HepG2 (cell line): ENCODE results near the gene GORASP2. TPM values are rescaled to one million over a fixed set of nuclear protein-coding genes. Genes with fewer than 3 reads are reported as not detected.

Experiments used
- ATAC-seq: fragments of 200-7000 bp; cut with Tn5 transposase; 3 replicates; pipeline ENCODE4 v1.9.1; 2020; ENCODE audit warnings: mild to moderate bottlenecking, moderate library complexity
- BruUV-seq: library from RNA; stranded (reverse); fragments of 400-500 nt; replicated peaks from 2 replicates; lab custom pipeline; 2021; lab: Mats Ljungman, UMichigan
- CTCF ChIA-PET: fragments of 300-600 bp; formaldehyde crosslinking; extraction: SDS; loops from one replicate; lab custom pipeline; 2021; ENCODE audit warnings: low total read pairs, inconsistent platforms, low intra/inter-chr PET ratio; lab: Yijun Ruan, JAX
- POLR2A ChIA-PET: fragments of 350-600 bp; sonication (Branson Sonifier 250); formaldehyde crosslinking; loops from one replicate; lab custom pipeline; 2020; ENCODE audit warnings: antibody characterized with exemption, inconsistent platforms; lab: Yijun Ruan, JAX
- DNase-seq: peaks from one replicate; pipeline ENCODE4 v3.0.0-alpha.2; 2015; ENCODE audit warnings: low spot score
- FAIRE-seq: peaks from 3 replicates; lab custom pipeline; 2011; peaks lifted over from hg19 to GRCh38; lab: Jason Lieb, UNC
- H2AFZ ChIP-seq: one replicate; pipeline ENCODE4 v1.6.1; 2011; ENCODE audit warnings: low read length, inconsistent platforms
- H3K27ac ChIP-seq: fragments of 300-600 bp; 3 replicates; pipeline ENCODE4 v1.8.0; 2011; ENCODE audit warnings: mixed run types, mild to moderate bottlenecking, mixed read lengths, low read length, inconsistent platforms; ENCODE audit not compliant: insufficient read depth; ENCODE audit errors: extremely low read length
- H3K27me3 ChIP-seq, 2 experiments: fragments of 200-600 bp in 1 of 2; 2 replicates in 1 of 2; 3 replicates in 1 of 2; pipeline versions ENCODE4 v1.6.0 to v1.8.0; 2011; ENCODE audit warnings: low read length in 2 of 2, mild to moderate bottlenecking in 2 of 2, moderate library complexity in 2 of 2, inconsistent platforms in 1 of 2; ENCODE audit not compliant: insufficient read depth in 2 of 2, control insufficient read depth in 1 of 2
- H3K36me3 ChIP-seq, 2 experiments: fragments of 200-600 bp in 1 of 2; replicated peaks in 1 of 2; 2 replicates in 1 of 2; 3 replicates in 1 of 2; pipeline versions ENCODE4 v1.5.1 to v1.8.0; 2011; ENCODE audit warnings: low read length in 2 of 2, inconsistent platforms in 1 of 2; ENCODE audit not compliant: insufficient read depth in 2 of 2, control insufficient read depth in 1 of 2
- H3K4me1 ChIP-seq: 2 replicates; pipeline ENCODE4 v1.5.1; 2012; ENCODE audit warnings: low read length, inconsistent platforms; ENCODE audit not compliant: insufficient read depth
- H3K4me2 ChIP-seq: 2 replicates; pipeline ENCODE4 v1.6.0; 2011; ENCODE audit warnings: low read depth, low read length, inconsistent platforms
- H3K4me3 ChIP-seq, 3 experiments: fragments of 200-600 bp in 1 of 3; sonication (generic), shearing (Covaris generic) in 1 of 3; replicated peaks in 1 of 3; 2 replicates each; pipeline ENCODE4 v1.5.1; 2011 to 2016; ENCODE audit warnings: low read length in 3 of 3, inconsistent platforms in 2 of 3, low read depth in 2 of 3, mild to moderate bottlenecking in 2 of 3, control low read depth in 1 of 3, mixed read lengths in 1 of 3; ENCODE audit not compliant: insufficient read depth in 1 of 3
- H3K79me2 ChIP-seq: one replicate; pipeline ENCODE4 v1.6.1; 2011; ENCODE audit warnings: low read length, inconsistent platforms; ENCODE audit not compliant: insufficient read depth
- H3K9ac ChIP-seq: 2 replicates; pipeline ENCODE4 v1.6.0; 2011; ENCODE audit warnings: mild to moderate bottlenecking, low read depth, low read length, inconsistent platforms; ENCODE audit not compliant: insufficient read depth
- H3K9me3 ChIP-seq: 2 replicates; pipeline ENCODE4 v1.5.1; 2012; ENCODE audit warnings: mild to moderate bottlenecking, low read length
- H4K20me1 ChIP-seq: 2 replicates; pipeline ENCODE4 v1.6.0; 2011; ENCODE audit warnings: inconsistent platforms, mild to moderate bottlenecking, low read length, moderate library complexity; ENCODE audit not compliant: insufficient read depth
- ATRX ChIP-seq: sonication (generic); formaldehyde crosslinking; IDR thresholded peaks from 2 replicates; pipeline ENCODE4 v1.4.0; 2020; ENCODE audit warnings: missing genetic modification reagents, borderline replicate concordance
- ETV6 ChIP-seq: sonication (generic); formaldehyde crosslinking; conservative IDR thresholded peaks from 2 replicates; pipeline ENCODE4 v1.4.0; 2020; ENCODE audit warnings: missing genetic modification reagents
- FOXM1 ChIP-seq: sonication (generic); formaldehyde crosslinking; IDR thresholded peaks from 2 replicates; pipeline ENCODE4 v1.5.0; 2020; ENCODE audit warnings: missing genetic modification reagents
- HNRNPLL ChIP-seq: fragments of 200-400 bp; formaldehyde crosslinking; IDR thresholded peaks from 2 replicates; pipeline ENCODE4 v1.6.1; 2017; ENCODE audit warnings: mild to moderate bottlenecking, low read depth, low read length; ENCODE audit not compliant: poor library complexity, severe bottlenecking
- HOXA5 ChIP-seq: sonication (generic); formaldehyde crosslinking; IDR thresholded peaks from 2 replicates; pipeline ENCODE4 v1.4.0; 2020; ENCODE audit warnings: missing genetic modification reagents
- SMAD9 ChIP-seq: sonication (generic); formaldehyde crosslinking; IDR thresholded peaks from 2 replicates; pipeline ENCODE4 v1.5.1; 2020; ENCODE audit warnings: mild to moderate bottlenecking, missing genetic modification reagents
- SNAPC2 ChIP-seq: sonication (generic); formaldehyde crosslinking; IDR thresholded peaks from 2 replicates; pipeline ENCODE4 v1.8.1; 2022; ENCODE audit warnings: mild to moderate bottlenecking, missing genetic modification reagents
- TCF7L2 ChIP-seq: IDR thresholded peaks from 2 replicates; pipeline ENCODE4 v1.6.1; 2011; ENCODE audit warnings: mild to moderate bottlenecking, low read depth, low read length, moderate library complexity
- ZNF550 ChIP-seq: sonication (generic); formaldehyde crosslinking; IDR thresholded peaks from 2 replicates; pipeline ENCODE4 v1.4.0; 2020; ENCODE audit warnings: mild to moderate bottlenecking, missing genetic modification reagents, borderline replicate concordance
- WGBS: methylation state at CpG from one replicate; pipeline ENCODE4 v1.1.6; 2017; ENCODE audit warnings: low lambda C conversion rate; 5-methylcytosine and 5-hydroxymethylcytosine counted together
- in situ Hi-C: cut with HindIII; loops from 2 replicates; pipeline ENCODE4 v1.10.0; 2017; ENCODE audit warnings: low pct_unique_long_range_greater_than_20kb; ENCODE audit not compliant: extremely low pct_ligation_motif_present
- intact Hi-C: fragments of 100-400 bp; cut with micrococcal nuclease; formaldehyde crosslinking; loops from one replicate; pipeline ENCODE4 v1.10.0; 2022; ENCODE audit not compliant: unreplicated experiment
- polyA plus RNA-seq, 8 experiments: library from polyadenylated mRNA; depleted of rRNA in 3 of 8; stranded (reverse) in 7 of 8; unstranded in 1 of 8; fragments of >200 nt; fragmentation: Illumina TruSeq in 4 of 8; extraction: Trizol in 4 of 8; gene quantifications; 2 replicates each; pipeline versions ENCODE4 v1.2.1 to v1.2.3, GENCODE V29; 2011 to 2016; ENCODE audit warnings: low read depth in 4 of 8, missing spikeins in 1 of 8, mixed read lengths in 1 of 8; ENCODE audit not compliant: insufficient read depth in 1 of 8
- total RNA-seq, 5 experiments: library from RNA; depleted of rRNA; stranded (reverse); fragments of >200 nt; fragmentation: Illumina TruSeq; extraction: Trizol; gene quantifications; 2 replicates each; pipeline ENCODE4 v1.2.3, GENCODE V29; 2016; ENCODE audit warnings: low read depth in 1 of 5
- TF ChIP-seq, protein P1 (sequence below): sonication (generic); formaldehyde crosslinking; IDR thresholded peaks from 2 replicates; pipeline ENCODE4 v1.5.1; 2020; ENCODE audit warnings: mild to moderate bottlenecking, missing genetic modification reagents
- TF ChIP-seq, protein P2 (sequence below): sonication (generic); formaldehyde crosslinking; IDR thresholded peaks from 2 replicates; pipeline ENCODE4 v1.5.1; 2020; ENCODE audit warnings: missing genetic modification reagents, mild to moderate bottlenecking, borderline replicate concordance
- TF ChIP-seq, protein P3 (sequence below): sonication (generic); formaldehyde crosslinking; IDR thresholded peaks from 2 replicates; pipeline ENCODE4 v1.9.0; 2021; ENCODE audit warnings: missing genetic modification reagents, mild to moderate bottlenecking, borderline replicate concordance
- TF ChIP-seq, protein P4 (sequence below): sonication (generic); formaldehyde crosslinking; IDR thresholded peaks from 2 replicates; pipeline ENCODE4 v1.8.1; 2023; ENCODE audit warnings: mild to moderate bottlenecking, moderate library complexity, missing genetic modification reagents

The GORASP2 gene
- total and polyA plus RNA-seq, 2 of the 13 experiments (the other 11 are each of a cell fraction or from before 2014, with no cell fraction given): 103 to 239 TPM

DNA sequence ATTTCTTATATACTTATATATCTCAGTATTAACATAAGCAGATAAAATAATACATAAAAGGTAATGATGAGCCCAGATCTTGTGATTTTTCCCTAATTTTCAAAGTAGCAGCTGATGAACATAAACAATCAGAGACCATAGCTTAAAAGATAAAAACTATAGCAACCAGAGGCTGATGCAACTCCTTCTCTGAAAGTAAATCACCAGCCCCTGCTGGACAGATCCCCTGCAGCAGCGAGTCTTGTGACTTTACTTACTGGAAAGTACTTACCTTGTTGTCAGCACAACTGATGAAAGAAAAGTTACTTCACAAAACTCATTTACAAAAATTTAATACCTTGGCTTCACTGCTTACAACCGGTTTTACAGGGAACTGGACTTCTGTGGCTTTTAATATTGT, 67.3 kb downstream of the GORASP2 start:
- no peak for ATAC-seq
- no peak overlapping the region for H3K4me3 ChIP-seq
- H3K4me1 ChIP-seq: no peaks in the 10 kb centered on the region
- in situ Hi-C loops (no loop called here), intact Hi-C loops (no loop called here)
- no peaks in the 10 kb centered on the region for H3K79me2 ChIP-seq
- BruUV-seq: no TSS peak
- H3K4me2 ChIP-seq: no peak overlapping the region
- TF ChIP-seq, protein P1, sequence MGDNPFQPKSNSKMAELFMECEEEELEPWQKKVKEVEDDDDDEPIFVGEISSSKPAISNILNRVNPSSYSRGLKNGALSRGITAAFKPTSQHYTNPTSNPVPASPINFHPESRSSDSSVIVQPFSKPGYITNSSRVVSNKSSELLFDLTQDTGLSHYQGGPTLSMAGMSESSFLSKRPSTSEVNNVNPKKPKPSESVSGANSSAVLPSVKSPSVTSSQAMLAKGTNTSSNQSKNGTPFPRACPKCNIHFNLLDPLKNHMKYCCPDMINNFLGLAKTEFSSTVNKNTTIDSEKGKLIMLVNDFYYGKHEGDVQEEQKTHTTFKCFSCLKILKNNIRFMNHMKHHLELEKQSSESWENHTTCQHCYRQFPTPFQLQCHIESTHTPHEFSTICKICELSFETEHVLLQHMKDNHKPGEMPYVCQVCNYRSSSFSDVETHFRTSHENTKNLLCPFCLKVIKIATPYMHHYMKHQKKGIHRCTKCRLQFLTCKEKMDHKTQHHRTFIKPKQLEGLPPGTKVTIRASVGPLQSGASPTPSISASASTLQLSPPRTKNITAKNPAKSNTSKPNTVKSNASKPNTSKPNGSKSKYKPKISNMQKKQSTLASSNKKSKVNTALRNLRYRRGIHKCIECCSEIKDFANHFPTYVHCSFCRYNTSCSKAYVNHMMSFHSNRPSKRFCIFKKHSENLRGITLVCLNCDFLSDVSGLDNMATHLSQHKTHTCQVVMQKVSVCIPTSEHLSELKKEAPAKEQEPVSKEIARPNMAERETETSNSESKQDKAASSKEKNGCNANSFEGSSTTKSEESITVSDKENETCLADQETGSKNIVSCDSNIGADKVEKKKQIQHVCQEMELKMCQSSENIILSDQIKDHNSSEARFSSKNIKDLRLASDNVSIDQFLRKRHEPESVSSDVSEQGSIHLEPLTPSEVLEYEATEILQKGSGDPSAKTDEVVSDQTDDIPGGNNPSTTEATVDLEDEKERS (CRISPR knock-in tag): no peak
- TF ChIP-seq SNAPC2 (CRISPR knock-in tag) (no peak), FOXM1 (CRISPR knock-in tag) (no peak), SMAD9 (no peak), ETV6 (CRISPR knock-in tag) (no peak), HOXA5 (CRISPR knock-in tag) (no peak), HNRNPLL (no peak), TCF7L2 (no peak), ZNF550 (CRISPR knock-in tag) (no peak), ATRX (CRISPR knock-in tag) (no peak)
- TF ChIP-seq, protein P2, sequence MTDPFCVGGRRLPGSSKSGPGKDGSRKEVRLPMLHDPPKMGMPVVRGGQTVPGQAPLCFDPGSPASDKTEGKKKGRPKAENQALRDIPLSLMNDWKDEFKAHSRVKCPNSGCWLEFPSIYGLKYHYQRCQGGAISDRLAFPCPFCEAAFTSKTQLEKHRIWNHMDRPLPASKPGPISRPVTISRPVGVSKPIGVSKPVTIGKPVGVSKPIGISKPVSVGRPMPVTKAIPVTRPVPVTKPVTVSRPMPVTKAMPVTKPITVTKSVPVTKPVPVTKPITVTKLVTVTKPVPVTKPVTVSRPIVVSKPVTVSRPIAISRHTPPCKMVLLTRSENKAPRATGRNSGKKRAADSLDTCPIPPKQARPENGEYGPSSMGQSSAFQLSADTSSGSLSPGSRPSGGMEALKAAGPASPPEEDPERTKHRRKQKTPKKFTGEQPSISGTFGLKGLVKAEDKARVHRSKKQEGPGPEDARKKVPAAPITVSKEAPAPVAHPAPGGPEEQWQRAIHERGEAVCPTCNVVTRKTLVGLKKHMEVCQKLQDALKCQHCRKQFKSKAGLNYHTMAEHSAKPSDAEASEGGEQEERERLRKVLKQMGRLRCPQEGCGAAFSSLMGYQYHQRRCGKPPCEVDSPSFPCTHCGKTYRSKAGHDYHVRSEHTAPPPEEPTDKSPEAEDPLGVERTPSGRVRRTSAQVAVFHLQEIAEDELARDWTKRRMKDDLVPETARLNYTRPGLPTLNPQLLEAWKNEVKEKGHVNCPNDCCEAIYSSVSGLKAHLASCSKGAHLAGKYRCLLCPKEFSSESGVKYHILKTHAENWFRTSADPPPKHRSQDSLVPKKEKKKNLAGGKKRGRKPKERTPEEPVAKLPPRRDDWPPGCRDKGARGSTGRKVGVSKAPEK (CRISPR knock-in tag): no peak
- TF ChIP-seq, protein P3, sequence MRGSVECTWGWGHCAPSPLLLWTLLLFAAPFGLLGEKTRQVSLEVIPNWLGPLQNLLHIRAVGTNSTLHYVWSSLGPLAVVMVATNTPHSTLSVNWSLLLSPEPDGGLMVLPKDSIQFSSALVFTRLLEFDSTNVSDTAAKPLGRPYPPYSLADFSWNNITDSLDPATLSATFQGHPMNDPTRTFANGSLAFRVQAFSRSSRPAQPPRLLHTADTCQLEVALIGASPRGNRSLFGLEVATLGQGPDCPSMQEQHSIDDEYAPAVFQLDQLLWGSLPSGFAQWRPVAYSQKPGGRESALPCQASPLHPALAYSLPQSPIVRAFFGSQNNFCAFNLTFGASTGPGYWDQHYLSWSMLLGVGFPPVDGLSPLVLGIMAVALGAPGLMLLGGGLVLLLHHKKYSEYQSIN (CRISPR knock-in tag): no peak
- TF ChIP-seq, protein P4, sequence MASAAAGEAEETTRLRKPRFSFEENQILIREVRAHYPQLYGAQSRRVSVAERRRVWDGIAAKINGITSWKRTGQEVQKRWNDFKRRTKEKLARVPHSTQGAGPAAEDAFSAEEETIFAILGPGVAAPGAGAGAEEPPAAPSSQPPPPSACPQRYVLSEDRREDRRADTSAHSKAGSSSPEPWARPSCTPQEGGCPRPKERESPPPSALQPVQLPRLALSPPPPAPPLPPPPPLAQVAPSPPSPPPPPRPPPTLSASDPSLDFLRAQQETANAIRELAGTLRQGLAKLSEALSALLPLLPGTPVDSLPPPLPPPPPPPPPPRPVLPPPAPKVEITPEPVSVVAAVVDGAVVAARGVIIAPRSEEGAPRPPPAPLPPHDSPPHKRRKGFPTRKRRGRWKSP (CRISPR knock-in tag): no peak
- no peak for FAIRE-seq
- DNase-seq: no peak
- no peaks in the 10 kb centered on the region for H4K20me1 ChIP-seq
- no peak overlapping the region for H3K27ac ChIP-seq
- WGBS: 96% methylated on average over 2 of the region's 2 CpGs
- ChIA-PET POLR2A (no interaction called here), CTCF (no interaction called here)
- H3K9me3 ChIP-seq: no peaks in the 10 kb centered on the region
- no peak overlapping the region for H3K9ac ChIP-seq
- no peak overlapping the region for H2AFZ ChIP-seq
- H3K36me3 ChIP-seq: peaks cover 25 to 69% of the 10 kb centered on the region in 2 experiments
- no peaks in the 10 kb centered on the region for H3K27me3 ChIP-seq
